ENCODE results near the gene STX1B. TPM values are rescaled to one million over a fixed set of nuclear protein-coding genes. Genes with fewer than 3 reads are reported as not detected.

The STX1B gene
- total RNA-seq, 4 donors from 2014 or later = 0.13 to 0.36 TPM; not detected in 2

DNA sequence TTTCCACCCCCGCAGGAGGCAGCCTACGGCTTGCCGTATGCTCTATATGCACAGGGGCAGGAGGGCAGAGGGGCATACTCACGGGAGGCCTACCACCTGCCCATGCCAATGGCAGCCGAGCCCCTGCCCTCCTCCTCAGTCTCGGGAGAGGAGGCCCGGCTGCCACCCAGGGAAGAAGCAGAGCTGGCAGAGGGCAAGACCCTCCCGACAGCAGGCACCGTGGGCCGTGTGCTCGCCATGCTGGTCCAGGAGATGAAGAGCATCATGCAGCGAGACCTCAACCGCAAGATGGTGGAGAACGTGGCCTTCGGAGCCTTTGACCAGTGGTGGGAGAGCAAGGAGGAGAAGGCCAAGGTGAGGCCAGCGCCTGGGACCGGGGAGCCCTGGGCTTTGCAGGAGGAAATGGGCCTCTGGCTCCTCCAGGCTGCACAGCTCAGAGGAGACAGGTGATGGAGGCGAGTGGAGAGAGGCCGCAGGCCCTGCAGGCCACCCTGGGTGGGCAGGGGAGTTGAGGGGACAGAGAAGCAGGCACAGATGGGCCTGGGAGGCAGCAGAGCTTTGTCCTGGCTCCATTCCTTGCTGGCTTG, 44.3 kb downstream of the STX1B start:
- Histone ChIP-seq H3K27ac (no peak overlapping the region), H3K4me1 (no peaks in the 10 kb centered on the region), H3K27me3 (no peaks in the 10 kb centered on the region), H3K4me3 (no peak overlapping the region), H3K9me3 (no peaks in the 10 kb centered on the region), H3K36me3 (peaks cover 15 to 100% of the 10 kb centered on the region in 2 donors)
- no peak for DNase-seq
- ATAC-seq = no peak
- TF ChIP-seq, protein P1, sequence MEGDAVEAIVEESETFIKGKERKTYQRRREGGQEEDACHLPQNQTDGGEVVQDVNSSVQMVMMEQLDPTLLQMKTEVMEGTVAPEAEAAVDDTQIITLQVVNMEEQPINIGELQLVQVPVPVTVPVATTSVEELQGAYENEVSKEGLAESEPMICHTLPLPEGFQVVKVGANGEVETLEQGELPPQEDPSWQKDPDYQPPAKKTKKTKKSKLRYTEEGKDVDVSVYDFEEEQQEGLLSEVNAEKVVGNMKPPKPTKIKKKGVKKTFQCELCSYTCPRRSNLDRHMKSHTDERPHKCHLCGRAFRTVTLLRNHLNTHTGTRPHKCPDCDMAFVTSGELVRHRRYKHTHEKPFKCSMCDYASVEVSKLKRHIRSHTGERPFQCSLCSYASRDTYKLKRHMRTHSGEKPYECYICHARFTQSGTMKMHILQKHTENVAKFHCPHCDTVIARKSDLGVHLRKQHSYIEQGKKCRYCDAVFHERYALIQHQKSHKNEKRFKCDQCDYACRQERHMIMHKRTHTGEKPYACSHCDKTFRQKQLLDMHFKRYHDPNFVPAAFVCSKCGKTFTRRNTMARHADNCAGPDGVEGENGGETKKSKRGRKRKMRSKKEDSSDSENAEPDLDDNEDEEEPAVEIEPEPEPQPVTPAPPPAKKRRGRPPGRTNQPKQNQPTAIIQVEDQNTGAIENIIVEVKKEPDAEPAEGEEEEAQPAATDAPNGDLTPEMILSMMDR (IDR thresholded peaks at IDR 0.05 in 4 of 5, conservative IDR thresholded peaks at IDR 0.05 in 1 of 5) = no peak
- intact Hi-C loops (cut with DNase I; ENCODE audit: low total_unique reads) = no loop called here
- in situ Hi-C loops (cut with MboI; ENCODE audit: low sequenced_read_pairs in 4 of 4) = loop anchor here in 1 of 4 donors (25.0 kb wide), 1 partner anchor 471 kb away; the partner anchor contains the start of genes COX6A2 and ZNF843

DNA sequence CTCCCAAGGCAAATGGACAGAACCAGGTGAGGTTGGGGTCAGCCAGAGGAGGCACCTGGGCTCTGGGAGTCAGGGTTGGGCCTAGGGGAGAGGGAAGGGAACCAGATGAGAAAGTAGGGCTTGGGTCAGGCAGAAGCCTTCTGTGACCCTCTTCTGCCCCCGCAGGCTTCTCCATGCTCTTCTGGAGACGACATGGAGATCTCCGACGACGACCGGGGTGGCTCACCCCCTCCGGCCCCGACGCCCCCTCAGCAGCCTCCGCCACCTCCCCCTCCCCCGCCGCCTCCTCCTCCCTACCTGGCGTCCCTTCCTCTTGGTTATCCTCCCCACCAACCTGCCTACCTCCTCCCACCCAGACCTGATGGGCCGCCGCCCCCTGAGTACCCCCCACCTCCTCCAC, 45.0 kb downstream of the STX1B start:
- Histone ChIP-seq H3K36me3 (peaks cover 15 to 99% of the 10 kb centered on the region in 2 donors), H3K9me3 (no peaks in the 10 kb centered on the region), H3K27me3 (no peaks in the 10 kb centered on the region), H3K27ac (no peak overlapping the region), H3K4me1 (no peaks in the 10 kb centered on the region), H3K4me3 (no peak overlapping the region)
- in situ Hi-C loops (cut with MboI; ENCODE audit: low sequenced_read_pairs in 4 of 4) (loop anchor here in 1 of 4 donors (25.0 kb wide), 1 partner anchor 472 kb away; the partner anchor contains the start of genes COX6A2 and ZNF843), intact Hi-C loops (cut with DNase I; ENCODE audit: low total_unique reads) (no loop called here)
- DNase-seq = no peak
- no peak for TF ChIP-seq POLR2A (IDR thresholded peaks at IDR 0.05)
- TF ChIP-seq, protein P1 (IDR thresholded peaks at IDR 0.05 in 4 of 5, conservative IDR thresholded peaks at IDR 0.05 in 1 of 5) = no peak
- ATAC-seq = no peak

DNA sequence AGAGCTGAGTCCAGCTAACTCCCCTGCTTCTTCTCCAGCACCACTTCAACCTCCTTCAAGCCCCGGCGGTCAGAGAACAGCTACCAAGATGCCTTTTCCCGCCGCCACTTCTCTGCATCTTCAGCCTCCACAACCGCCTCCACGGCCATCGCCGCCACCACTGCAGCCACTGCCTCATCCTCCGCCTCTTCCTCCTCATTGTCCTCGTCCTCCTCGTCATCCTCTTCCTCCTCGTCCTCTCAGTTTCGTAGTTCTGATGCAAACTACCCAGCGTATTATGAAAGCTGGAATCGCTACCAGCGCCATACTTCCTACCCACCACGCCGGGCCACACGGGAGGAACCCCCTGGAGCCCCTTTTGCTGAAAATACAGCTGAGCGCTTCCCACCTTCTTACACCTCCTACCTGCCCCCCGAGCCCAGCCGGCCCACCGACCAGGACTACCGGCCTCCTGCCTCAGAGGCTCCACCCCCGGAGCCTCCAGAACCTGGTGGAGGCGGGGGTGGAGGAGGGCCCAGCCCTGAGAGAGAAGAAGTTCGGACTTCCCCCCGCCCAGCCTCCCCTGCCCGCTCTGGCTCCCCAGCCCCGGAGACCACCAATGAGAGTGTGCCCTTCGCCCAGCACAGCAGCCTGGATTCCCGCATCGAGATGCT, 45.7 kb downstream of the STX1B start:
- no peak for TF ChIP-seq POLR2A (IDR thresholded peaks at IDR 0.05)
- TF ChIP-seq, protein P1 (IDR thresholded peaks at IDR 0.05 in 4 of 5, conservative IDR thresholded peaks at IDR 0.05 in 1 of 5) = no peak
- no peak overlapping the region for H3K27ac ChIP-seq
- H3K36me3 ChIP-seq = peaks cover 15 to 99% of the 10 kb centered on the region in 2 donors
- H3K27me3 ChIP-seq = no peaks in the 10 kb centered on the region
- H3K4me1 ChIP-seq = no peaks in the 10 kb centered on the region
- no peak for DNase-seq
- no peak overlapping the region for H3K4me3 ChIP-seq
- no peaks in the 10 kb centered on the region for H3K9me3 ChIP-seq
- in situ Hi-C loops (cut with MboI; ENCODE audit: low sequenced_read_pairs in 4 of 4) (loop anchor here in 1 of 4 donors (25.0 kb wide), 1 partner anchor 473 kb away; the partner anchor contains the start of genes COX6A2 and ZNF843), intact Hi-C loops (cut with DNase I; ENCODE audit: low total_unique reads) (no loop called here)
- ATAC-seq = no peak

DNA sequence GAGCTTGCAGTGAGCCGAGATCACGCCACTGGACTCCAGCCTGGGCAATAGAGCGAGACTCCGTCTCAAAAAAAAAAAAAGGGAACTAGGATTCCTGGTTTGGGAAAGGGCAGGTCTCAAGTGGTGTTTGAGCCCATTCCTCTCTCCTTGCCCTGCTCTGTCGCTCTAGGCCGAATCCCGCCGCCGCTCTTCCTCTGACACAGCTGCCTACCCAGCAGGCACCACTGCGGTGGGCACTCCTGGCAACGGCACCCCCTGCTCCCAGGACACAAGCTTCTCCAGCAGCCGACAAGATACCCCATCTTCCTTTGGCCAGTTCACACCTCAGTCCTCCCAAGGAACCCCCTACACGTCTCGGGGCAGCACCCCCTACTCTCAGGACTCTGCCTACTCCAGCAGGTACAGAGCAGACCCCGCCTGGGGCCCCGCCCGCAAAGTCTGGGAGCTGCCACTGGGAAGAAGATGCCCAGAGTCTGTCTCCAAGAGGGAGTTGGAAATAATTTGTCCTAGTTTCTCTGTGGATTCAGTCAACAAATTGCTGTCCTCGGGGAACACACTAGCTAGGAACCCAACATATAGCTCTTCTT, 46.4 kb downstream of the STX1B start:
- in situ Hi-C loops (cut with MboI; ENCODE audit: low sequenced_read_pairs in 4 of 4) = loop anchor here in 1 of 4 donors (25.0 kb wide), 1 partner anchor 473 kb away; the partner anchor contains the start of genes COX6A2 and ZNF843
- no peak for DNase-seq
- H3K9me3 ChIP-seq = no peaks in the 10 kb centered on the region

More for the DNA sequence above, 46.4 kb downstream of the STX1B start:
- Histone ChIP-seq H3K36me3 (peaks cover 14 to 97% of the 10 kb centered on the region in 2 donors), H3K4me3 (no peak overlapping the region), H3K4me1 (peaks cover 1 to 5% of the 10 kb centered on the region in 2 donors), H3K27me3 (no peaks in the 10 kb centered on the region), H3K27ac (no peak overlapping the region)
- no peak for ATAC-seq
- TF ChIP-seq POLR2A (IDR thresholded peaks at IDR 0.05) = no peak
- TF ChIP-seq, protein P1 (IDR thresholded peaks at IDR 0.05 in 4 of 5, conservative IDR thresholded peaks at IDR 0.05 in 1 of 5) = no peak
- intact Hi-C loops (cut with DNase I; ENCODE audit: low total_unique reads) = no loop called here
